Measurements from ENCODE around the gene FXYD5. TPM values are rescaled to one million over a fixed set of nuclear protein-coding genes. Genes with fewer than 3 reads are reported as not detected.

FXYD5 gene
- total RNA-seq, 1 experiment from 2014 or later, result 33.6 TPM

GRCh38 chr19:35119091-35119490 is 35.4 kb upstream of the FXYD5 start:
- ATAC-seq, result no peak
- intact Hi-C loops (cut with micrococcal nuclease; ENCODE audit: unreplicated experiment) (no loop called here), in situ Hi-C loops (cut with HindIII; ENCODE audit: low pct_unique_long_range_greater_than_20kb, low sequenced_read_pairs) (no loop called here)
- no TSS peak for BruUV-seq (replicated peaks)
- 0 out of 2 replicates have a peak, but pooled peaks cover 2% of the 10 kb centered on the region for H3K27me3 ChIP-seq (ENCODE audit: control insufficient read depth, insufficient read depth, low read length)
- H3K9me3 ChIP-seq (ENCODE audit: control insufficient read depth, insufficient read depth, low read depth, low read length), result no peaks in the 10 kb centered on the region
- ChIA-PET POLR2A (no interaction called here), CTCF (no interaction called here)
- H3K4me1 ChIP-seq (ENCODE audit: control insufficient read depth, insufficient read depth, low read length), result peaks cover 3% of the 10 kb centered on the region
- no peak overlapping the region for H3K4me3 ChIP-seq (ENCODE audit: low read depth in 2 of 2, low read length in 2 of 2)
- no peaks in the 10 kb centered on the region for H3K36me3 ChIP-seq (ENCODE audit: control insufficient read depth, insufficient read depth, low read length)
- H3K27ac ChIP-seq (ENCODE audit: low read length), result no peak overlapping the region
- TF ChIP-seq SIN3A (IDR thresholded peaks at IDR 0.05; ENCODE audit: borderline replicate concordance, insufficient read depth, low read depth, low read length) (no peak), TCF7L2 (IDR thresholded peaks at IDR 0.05; ENCODE audit: low read depth, low read length) (no peak), POLR2AphosphoS5 (IDR thresholded peaks at IDR 0.05; ENCODE audit: low read depth, low read length) (no peak)
- TF ChIP-seq, protein P1, sequence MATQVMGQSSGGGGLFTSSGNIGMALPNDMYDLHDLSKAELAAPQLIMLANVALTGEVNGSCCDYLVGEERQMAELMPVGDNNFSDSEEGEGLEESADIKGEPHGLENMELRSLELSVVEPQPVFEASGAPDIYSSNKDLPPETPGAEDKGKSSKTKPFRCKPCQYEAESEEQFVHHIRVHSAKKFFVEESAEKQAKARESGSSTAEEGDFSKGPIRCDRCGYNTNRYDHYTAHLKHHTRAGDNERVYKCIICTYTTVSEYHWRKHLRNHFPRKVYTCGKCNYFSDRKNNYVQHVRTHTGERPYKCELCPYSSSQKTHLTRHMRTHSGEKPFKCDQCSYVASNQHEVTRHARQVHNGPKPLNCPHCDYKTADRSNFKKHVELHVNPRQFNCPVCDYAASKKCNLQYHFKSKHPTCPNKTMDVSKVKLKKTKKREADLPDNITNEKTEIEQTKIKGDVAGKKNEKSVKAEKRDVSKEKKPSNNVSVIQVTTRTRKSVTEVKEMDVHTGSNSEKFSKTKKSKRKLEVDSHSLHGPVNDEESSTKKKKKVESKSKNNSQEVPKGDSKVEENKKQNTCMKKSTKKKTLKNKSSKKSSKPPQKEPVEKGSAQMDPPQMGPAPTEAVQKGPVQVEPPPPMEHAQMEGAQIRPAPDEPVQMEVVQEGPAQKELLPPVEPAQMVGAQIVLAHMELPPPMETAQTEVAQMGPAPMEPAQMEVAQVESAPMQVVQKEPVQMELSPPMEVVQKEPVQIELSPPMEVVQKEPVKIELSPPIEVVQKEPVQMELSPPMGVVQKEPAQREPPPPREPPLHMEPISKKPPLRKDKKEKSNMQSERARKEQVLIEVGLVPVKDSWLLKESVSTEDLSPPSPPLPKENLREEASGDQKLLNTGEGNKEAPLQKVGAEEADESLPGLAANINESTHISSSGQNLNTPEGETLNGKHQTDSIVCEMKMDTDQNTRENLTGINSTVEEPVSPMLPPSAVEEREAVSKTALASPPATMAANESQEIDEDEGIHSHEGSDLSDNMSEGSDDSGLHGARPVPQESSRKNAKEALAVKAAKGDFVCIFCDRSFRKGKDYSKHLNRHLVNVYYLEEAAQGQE (IDR thresholded peaks at IDR 0.05; ENCODE audit: insufficient read depth in 1 of 2, low read depth in 2 of 2, low read length in 1 of 2), result no peak
- TF ChIP-seq, protein P2, sequence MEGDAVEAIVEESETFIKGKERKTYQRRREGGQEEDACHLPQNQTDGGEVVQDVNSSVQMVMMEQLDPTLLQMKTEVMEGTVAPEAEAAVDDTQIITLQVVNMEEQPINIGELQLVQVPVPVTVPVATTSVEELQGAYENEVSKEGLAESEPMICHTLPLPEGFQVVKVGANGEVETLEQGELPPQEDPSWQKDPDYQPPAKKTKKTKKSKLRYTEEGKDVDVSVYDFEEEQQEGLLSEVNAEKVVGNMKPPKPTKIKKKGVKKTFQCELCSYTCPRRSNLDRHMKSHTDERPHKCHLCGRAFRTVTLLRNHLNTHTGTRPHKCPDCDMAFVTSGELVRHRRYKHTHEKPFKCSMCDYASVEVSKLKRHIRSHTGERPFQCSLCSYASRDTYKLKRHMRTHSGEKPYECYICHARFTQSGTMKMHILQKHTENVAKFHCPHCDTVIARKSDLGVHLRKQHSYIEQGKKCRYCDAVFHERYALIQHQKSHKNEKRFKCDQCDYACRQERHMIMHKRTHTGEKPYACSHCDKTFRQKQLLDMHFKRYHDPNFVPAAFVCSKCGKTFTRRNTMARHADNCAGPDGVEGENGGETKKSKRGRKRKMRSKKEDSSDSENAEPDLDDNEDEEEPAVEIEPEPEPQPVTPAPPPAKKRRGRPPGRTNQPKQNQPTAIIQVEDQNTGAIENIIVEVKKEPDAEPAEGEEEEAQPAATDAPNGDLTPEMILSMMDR (IDR thresholded peaks at IDR 0.05), result no peak
- no peak for DNase-seq (ENCODE audit: low read depth, low spot score)

DNA sequence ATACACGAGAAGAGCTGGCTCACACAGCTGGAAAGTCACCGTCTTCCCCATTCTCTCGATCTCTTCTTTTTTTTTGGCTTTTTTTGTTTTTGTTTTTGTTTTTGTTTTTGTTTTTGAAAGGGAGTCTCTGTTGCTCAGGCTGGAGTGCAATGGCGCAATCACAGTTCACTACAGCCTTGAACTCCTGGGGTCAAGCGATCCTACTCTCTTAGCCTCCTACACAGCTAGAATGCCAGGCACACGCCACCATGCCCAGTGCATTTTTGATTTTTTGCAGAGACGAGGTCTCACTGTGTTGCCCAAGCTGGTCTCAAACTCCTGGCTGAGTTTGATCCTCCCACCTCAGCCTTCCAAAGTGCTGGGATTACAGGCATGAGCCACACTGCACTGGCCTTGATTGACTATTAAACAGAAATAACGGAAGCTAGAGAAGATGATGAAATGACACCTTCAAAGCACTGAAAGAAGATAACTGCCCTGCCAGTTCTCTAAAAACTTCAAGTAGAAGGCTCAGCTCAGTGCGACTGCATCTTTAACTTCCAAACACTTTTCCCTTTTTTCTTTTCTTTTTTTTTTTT is 34.9 kb upstream of the FXYD5 start:
- Histone ChIP-seq H3K9me3 (ENCODE audit: control insufficient read depth, insufficient read depth, low read depth, low read length) (no peaks in the 10 kb centered on the region), H3K27me3 (ENCODE audit: control insufficient read depth, insufficient read depth, low read length) (0 out of 2 replicates have a peak, but pooled peaks cover 2% of the 10 kb centered on the region), H3K36me3 (ENCODE audit: control insufficient read depth, insufficient read depth, low read length) (no peaks in the 10 kb centered on the region), H3K4me3 (ENCODE audit: low read depth in 2 of 2, low read length in 2 of 2) (no peak overlapping the region), H3K4me1 (ENCODE audit: control insufficient read depth, insufficient read depth, low read length) (peaks cover 6% of the 10 kb centered on the region), H3K27ac (ENCODE audit: low read length) (no peak overlapping the region)
- in situ Hi-C loops (cut with HindIII; ENCODE audit: low pct_unique_long_range_greater_than_20kb, low sequenced_read_pairs) (no loop called here), intact Hi-C loops (cut with micrococcal nuclease; ENCODE audit: unreplicated experiment) (no loop called here)
- POLR2A ChIA-PET, result no interaction called here
- ATAC-seq, result no peak
- TF ChIP-seq SIN3A (IDR thresholded peaks at IDR 0.05; ENCODE audit: borderline replicate concordance, insufficient read depth, low read depth, low read length) (no peak), TCF7L2 (IDR thresholded peaks at IDR 0.05; ENCODE audit: low read depth, low read length) (no peak), POLR2AphosphoS5 (IDR thresholded peaks at IDR 0.05; ENCODE audit: low read depth, low read length) (no peak)
- TF ChIP-seq, protein P1 (IDR thresholded peaks at IDR 0.05; ENCODE audit: insufficient read depth in 1 of 2, low read depth in 2 of 2, low read length in 1 of 2), result no peak
- TF ChIP-seq, protein P2 (IDR thresholded peaks at IDR 0.05), result no peak
- DNase-seq (ENCODE audit: low read depth, low spot score), result no peak
- no TSS peak for BruUV-seq (replicated peaks)
- CTCF ChIA-PET, result interaction anchor here (0.6 kb wide), 1 partner anchor 22 kb away, joined by 7 read pairs; no protein-coding TSS in a partner anchor
